ENCODE measurements around the gene SGSM2.
"Not testable (repeated sequence)": the region's sequence is repeated elsewhere in the genome, so short reads cannot be mapped to it uniquely, and the experiment has no call there.

SGSM2 gene, protein sequence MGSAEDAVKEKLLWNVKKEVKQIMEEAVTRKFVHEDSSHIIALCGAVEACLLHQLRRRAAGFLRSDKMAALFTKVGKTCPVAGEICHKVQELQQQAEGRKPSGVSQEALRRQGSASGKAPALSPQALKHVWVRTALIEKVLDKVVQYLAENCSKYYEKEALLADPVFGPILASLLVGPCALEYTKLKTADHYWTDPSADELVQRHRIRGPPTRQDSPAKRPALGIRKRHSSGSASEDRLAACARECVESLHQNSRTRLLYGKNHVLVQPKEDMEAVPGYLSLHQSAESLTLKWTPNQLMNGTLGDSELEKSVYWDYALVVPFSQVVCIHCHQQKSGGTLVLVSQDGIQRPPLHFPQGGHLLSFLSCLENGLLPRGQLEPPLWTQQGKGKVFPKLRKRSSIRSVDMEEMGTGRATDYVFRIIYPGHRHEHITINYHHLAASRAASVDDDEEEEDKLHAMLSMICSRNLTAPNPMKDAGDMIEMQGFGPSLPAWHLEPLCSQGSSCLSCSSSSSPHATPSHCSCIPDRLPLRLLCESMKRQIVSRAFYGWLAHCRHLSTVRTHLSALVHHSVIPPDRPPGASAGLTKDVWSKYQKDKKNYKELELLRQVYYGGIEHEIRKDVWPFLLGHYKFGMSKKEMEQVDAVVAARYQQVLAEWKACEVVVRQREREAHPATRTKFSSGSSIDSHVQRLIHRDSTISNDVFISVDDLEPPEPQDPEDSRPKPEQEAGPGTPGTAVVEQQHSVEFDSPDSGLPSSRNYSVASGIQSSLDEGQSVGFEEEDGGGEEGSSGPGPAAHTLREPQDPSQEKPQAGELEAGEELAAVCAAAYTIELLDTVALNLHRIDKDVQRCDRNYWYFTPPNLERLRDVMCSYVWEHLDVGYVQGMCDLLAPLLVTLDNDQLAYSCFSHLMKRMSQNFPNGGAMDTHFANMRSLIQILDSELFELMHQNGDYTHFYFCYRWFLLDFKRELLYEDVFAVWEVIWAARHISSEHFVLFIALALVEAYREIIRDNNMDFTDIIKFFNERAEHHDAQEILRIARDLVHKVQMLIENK

GRCh38 chr17:2336852-2337543, at the start of gene SGSM2:
TSS of gene SGSM2 (plus strand) at chr17:2337501. CDS start at chr17:2337689, 188 bp downstream.
- no peak for DNase-seq (ENCODE audit: low read depth)

DNA sequence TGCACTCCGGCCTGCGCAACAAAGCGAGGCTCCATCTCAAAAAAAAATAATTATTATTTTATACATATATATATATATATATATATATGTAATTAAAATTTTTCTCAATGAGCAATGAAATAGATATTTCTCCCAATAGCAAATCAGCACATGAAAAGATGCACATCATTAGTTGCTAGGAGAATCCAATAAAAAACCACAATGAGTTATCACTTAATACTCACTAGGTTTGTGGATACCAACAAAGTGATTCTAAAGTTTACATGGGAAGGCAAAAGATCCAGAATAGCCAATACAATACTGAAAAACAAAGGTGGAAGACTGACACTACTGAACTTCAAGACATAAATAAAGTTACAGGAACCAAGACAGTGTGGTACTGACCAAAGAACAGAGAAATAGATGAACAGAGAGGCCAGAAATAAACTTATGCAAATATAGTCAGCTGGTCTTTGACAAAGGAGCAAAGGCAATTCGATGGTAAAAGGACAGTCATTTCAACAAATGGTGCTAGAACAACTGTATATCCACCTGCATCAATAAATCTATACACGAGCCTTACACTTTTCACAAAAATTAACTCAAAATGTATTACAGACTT, 47.3 kb upstream of the SGSM2 start:
- DNase-seq (ENCODE audit: low read depth): no peak

DNA sequence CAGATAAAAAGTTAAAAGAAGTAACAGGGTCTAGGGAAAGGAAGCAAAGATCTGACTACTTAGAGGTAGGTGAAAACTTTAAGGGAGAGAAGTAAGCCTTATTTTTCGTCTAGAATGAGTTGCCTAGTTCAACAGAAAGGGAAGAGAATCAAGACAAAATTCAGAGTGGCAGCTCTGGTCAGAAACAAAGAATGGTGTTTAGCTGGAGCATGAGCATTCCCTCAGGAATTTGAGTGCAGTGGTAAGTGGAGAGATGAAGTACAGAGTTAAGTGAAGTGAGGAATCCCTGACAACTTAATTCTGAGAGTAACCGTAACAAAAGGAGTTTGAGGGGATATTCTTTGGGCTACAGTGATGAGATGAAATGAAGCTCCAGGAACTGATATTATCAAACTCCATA, 45.2 kb upstream of the SGSM2 start:
- DNase-seq (ENCODE audit: low read depth): no peak

DNA sequence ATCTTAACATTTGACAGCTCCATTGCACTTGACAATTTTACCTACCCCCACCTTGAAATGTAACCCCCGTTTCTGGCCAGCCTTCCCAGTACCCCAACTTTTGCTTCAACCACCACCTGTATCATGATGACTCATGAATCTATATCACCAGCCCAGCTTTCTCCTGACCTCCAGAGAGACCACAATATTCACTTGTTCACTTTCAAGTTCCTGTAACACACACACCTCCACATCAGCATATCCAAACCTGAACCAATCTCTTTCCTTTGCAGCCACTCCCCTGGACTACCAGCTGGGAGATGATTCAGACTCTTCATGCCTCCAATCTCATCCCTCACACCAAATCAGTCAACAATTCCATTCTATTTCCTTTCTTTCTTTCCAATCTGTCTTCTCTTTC, 41.7 kb upstream of the SGSM2 start:
- no peak for DNase-seq (ENCODE audit: low read depth)

DNA sequence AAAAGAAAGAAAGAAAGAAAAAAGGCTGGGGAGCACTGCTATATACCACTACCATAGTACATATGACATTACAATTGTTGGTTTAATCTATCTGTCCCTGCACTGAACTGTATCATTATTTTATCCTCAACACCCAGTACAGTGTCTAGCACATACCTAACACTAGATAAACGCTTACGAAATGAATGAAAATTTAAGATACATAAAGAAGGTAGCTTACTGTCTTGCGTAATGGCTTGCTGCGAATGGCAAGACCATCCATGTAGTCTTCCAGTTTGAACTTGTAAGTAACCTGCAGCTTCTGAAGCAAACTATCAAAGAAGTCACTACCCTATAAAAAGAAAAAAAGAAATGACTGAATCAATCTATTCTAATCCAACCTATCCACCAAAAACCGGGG, 40.3 kb upstream of the SGSM2 start:
- DNase-seq (ENCODE audit: low read depth): no peak

DNA sequence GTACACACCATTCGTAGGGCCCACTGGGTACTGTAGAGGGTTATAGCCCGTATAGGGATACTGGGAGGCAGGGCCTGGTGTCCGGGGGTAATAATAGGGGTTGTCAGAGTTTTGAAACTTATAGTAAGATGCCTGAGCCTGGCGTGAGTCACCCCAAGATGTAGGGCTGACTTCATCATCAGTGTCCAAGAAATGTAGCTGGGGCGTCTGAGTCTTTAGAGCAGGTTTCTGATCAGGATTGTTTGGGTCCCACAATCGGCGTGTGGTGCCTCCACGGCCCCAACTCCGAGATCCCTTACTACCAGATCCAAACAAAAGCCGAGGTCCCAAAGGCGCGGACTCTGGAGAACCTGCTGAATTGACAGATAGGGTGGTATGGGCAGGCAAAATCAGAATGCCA, 38.2 kb upstream of the SGSM2 start:
- no peak for DNase-seq (ENCODE audit: low read depth)

- no peak for DNase-seq (ENCODE audit: low read depth)
Measured at GRCh38 chr17:2299756-2300155, 37.5 kb upstream of the SGSM2 start.

GRCh38 chr17:2302778-2303203, 34.5 kb upstream of the SGSM2 start:
- no peak for DNase-seq (ENCODE audit: low read depth)

- DNase-seq (ENCODE audit: low read depth): no peak
Measured at GRCh38 chr17:2303204-2304188, 33.8 kb upstream of the SGSM2 start, which contains the start of the genes SMG6 and SRR. TSS of gene SMG6 (minus strand) at chr17:2303785. CDS start at chr17:2303720, 65 bp downstream. TSS of gene SRR (plus strand) at chr17:2303950. CDS start at chr17:2315561, 11,611 bp downstream.

DNA sequence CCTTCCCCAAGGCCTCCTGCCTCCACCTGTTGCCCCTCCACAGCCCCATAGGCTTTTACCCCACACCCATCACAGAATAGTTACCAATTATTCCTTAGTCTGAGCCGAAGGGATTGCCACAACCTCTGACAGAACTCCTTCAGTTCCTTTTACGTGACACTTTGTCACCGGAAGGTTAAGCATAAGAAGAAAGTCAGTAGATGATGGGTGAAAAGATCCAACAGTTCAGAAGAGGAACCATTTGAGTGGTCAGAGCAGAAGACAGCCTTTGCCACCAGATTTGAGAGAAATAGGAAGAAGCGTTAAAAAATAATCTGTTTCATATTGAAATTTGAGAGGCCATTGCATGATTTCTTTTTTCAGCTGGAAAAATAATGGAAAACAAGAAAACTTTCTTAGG, 32.4 kb upstream of the SGSM2 start:
- no peak for DNase-seq (ENCODE audit: low read depth)

GRCh38 chr17:2309338-2310154, 27.8 kb upstream of the SGSM2 start:
- DNase-seq (ENCODE audit: low read depth): no peak

DNA sequence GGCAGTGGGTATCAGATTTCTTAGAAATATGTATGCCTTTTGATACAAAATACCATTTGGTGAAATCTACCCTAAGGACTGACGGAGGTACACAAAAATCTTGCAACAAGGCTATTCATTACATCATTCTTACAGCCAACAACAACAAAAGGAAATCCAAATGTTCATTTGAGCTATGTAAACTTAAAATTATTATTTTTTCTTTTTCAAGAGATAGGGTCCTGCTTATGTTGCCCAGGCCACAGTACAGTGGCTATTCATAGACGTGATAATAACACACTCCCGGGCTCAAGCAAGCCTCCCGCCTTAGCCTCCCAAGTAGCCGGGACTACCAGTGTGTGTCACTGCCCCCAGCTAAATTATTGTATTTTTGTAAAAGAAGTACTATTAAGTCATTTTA, 24.6 kb upstream of the SGSM2 start:
- no peak for DNase-seq (ENCODE audit: low read depth)

GRCh38 chr17:2316916-2317205, 20.4 kb upstream of the SGSM2 start:
- DNase-seq (ENCODE audit: low read depth): not testable (repeated sequence)

DNA sequence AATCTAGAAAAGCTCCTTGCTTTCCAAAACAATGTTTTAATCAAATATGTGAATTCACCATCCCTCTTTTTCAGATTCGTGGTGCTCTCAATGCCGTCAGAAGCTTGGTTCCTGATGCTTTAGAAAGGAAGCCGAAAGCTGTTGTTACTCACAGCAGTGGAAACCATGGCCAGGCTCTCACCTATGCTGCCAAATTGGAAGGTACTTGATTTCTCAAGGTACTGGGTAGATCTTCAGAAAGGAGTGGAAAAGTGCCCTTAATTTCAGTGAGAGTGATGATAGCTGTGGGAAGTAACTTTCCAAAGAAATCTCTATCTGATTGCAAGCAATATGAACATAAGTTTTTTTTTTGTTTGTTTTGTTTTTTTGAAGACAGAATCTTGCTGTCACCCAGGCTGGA, 19.5 kb upstream of the SGSM2 start:
- no peak for DNase-seq (ENCODE audit: low read depth)

DNA sequence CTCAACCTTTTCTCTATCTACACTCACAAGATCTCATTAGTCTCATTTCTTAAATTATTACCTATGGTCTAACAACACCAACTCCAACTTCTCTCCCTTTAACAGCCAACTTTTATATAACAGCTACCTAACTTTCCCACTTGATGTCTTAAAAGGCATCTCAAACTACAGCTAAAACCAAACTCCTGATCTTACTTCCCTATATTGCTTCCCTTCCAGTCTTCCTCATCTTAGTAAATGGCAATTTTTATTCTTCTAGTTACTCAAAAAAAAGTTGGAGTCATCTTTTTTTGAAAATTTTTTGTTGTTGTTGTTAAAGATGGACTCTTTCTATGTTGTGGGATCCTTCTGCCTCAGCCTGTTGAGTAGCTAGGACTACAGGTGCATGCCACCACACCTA, 18.2 kb upstream of the SGSM2 start:
- DNase-seq (ENCODE audit: low read depth): no peak

DNA sequence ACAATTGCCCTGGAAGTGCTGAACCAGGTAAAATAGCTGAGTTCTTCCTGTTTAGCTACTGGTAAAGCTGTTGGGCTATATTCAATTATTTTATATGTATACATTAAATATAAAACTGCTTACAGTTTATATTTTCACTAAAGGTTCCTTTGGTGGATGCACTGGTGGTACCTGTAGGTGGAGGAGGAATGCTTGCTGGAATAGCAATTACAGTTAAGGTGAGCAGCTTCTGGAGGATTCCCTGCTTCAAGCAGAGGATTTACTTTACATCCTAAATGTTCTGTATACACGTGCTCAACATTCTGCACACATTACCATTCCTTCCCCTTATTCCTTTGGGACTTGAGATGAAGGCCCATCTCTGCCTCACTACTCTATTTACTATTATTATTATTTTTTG, 15.9 kb upstream of the SGSM2 start:
- no peak for DNase-seq (ENCODE audit: low read depth)

GRCh38 chr17:2323629-2324314, 13.5 kb upstream of the SGSM2 start:
- no peak for DNase-seq (ENCODE audit: low read depth)

- no peak for DNase-seq (ENCODE audit: low read depth)
Measured at GRCh38 chr17:2331303-2331702, 6.0 kb upstream of the SGSM2 start.

DNA sequence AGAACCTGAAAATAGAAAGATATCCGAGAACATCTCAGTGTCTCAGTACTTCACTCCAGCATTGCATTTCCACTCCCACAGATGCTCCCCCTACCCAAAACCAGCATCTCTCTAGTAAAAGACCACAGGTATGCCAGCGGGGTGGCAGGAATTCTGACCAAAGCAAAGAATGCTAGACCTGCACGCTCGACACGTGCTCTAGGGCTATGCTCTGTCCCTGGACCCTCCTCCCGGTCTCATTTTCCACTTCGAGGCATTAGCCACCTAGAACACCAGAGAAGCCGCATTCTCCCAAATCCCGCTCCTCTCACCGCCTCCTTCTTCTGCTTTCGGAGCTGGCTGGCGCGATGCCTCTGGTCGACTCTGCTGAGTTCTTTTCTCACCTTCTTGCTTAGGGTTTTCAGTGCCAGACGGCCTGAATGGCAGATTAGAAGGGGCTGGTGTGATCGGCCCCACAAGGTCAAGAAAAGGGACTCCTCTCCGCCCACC, 1.5 kb upstream of the SGSM2 start:
- no peak for DNase-seq (ENCODE audit: low read depth)

Data from non-pigmented ciliary epithelial cell (primary cell).